ENCODE measurements around the gene ANKRD13B. TPM values are rescaled to one million over a fixed set of nuclear protein-coding genes. Genes with fewer than 3 reads are reported as not detected.
A peak's percentile ranks its signal among the peaks of the same experiment; 100 is the strongest.

The ANKRD13B gene
- total RNA-seq, 1 donor from 2014 or later: 7.6 TPM

DNA sequence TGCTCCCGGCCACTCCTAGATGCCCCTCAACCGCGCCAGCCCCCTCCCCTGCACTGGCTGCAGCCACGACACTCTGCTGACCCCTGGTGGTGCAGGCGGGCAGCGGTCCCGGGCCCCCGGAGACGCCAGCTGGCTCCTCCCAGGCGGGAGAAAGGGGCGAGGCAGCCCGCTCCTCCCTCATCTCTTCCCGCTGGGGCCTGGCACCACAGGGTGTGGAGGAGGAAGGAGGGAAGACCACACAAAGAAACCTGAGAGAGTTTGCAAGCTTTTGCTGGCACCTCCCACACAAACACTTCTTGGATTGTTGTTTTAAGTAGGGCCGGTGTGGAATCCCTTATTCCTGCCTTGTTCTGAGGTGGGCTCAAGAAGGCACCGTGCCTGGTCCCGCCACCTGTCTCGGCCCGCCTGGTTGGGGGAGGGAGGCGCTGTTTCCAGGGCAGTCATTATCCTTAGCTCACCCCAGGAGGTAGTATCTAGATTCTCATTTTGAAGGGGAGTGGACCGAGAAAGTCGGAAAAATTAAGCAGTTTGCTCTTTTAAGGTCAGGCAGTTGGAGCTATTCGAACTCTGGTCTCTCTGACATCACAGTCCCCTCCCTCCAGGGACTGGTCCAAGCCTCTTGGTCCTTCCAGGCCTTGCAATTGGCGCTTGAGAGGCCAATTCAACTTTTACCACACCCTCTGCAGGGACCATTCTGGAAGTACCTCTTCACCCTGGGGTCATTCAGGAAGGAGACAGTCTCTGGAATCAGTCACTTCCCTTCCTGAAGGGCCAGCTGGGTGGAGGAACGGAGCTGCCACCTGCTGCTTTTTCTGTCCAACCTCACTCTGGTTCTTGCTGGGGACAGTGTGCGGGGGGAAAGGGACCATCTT, 959 bp upstream of the ANKRD13B start:
- Mint-ChIP-seq H3K36me3 (ENCODE audit: low read depth, unreplicated experiment) (peaks cover 5% of the 10 kb centered on the region), H3K27ac (ENCODE audit: unreplicated experiment) (no peak overlapping the region), H3K4me3 (ENCODE audit: unreplicated experiment) (peak overlapping the region; percentile 88), H3K9me3 (ENCODE audit: unreplicated experiment) (no peaks in the 10 kb centered on the region), H3K27me3 (ENCODE audit: unreplicated experiment) (peaks cover 27% of the 10 kb centered on the region), H3K4me1 (ENCODE audit: unreplicated experiment) (peaks cover 27% of the 10 kb centered on the region)
- DNase-seq (ENCODE audit: low spot score): peak; percentile 100
- peak; percentile 96 for TF ChIP-seq CTCF (IDR thresholded peaks at IDR 0.05; ENCODE audit: unreplicated experiment)

GRCh38 chr17:29593591-29594518, 923 bp downstream of the ANKRD13B start:
- DNase-seq (ENCODE audit: low spot score): no peak
- Mint-ChIP-seq H3K9me3 (ENCODE audit: unreplicated experiment) (no peaks in the 10 kb centered on the region), H3K27me3 (ENCODE audit: unreplicated experiment) (peaks cover 28% of the 10 kb centered on the region), H3K4me1 (ENCODE audit: unreplicated experiment) (peaks cover 17% of the 10 kb centered on the region), H3K4me3 (ENCODE audit: unreplicated experiment) (peak overlapping the region; percentile 80), H3K36me3 (ENCODE audit: low read depth, unreplicated experiment) (peaks cover 5% of the 10 kb centered on the region), H3K27ac (ENCODE audit: unreplicated experiment) (no peak overlapping the region)
- no peak for TF ChIP-seq CTCF (IDR thresholded peaks at IDR 0.05; ENCODE audit: unreplicated experiment)

DNA sequence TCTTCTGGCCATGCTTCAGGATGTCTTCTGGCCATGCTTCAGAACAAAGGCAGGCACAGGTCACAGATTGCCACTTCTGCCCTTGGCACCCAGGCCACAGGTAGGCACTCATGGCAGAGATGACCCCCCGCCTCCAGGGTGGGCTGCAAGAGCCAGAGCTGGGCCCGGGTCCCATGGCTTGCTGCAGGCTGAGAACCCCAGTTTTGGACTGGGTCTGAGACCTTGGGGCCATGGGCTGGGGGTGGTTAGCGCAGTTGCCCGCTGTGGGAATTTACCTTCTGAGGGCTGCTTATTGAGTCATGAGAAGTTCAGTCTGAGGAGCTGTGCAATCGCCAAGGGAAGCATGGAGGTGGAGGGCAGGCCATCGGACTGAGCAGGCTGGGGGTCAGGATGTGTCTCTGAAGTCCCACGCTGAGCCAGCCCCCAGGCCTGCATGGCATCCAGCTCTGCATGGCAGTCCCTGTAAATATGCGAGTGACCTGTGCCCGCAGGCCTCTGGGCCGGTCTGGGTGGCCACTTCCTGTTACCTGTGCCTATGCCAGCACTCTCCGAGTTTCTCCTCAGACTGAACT, 1.7 kb downstream of the ANKRD13B start:
- peaks cover 30% of the 10 kb centered on the region for H3K27me3 Mint-ChIP-seq (ENCODE audit: unreplicated experiment)
- no peak for DNase-seq (ENCODE audit: low spot score)
- H3K36me3 Mint-ChIP-seq (ENCODE audit: low read depth, unreplicated experiment): peaks cover 5% of the 10 kb centered on the region
- H3K4me1 Mint-ChIP-seq (ENCODE audit: unreplicated experiment): peaks cover 17% of the 10 kb centered on the region
- no peak overlapping the region for H3K27ac Mint-ChIP-seq (ENCODE audit: unreplicated experiment)
- no peak for TF ChIP-seq CTCF (IDR thresholded peaks at IDR 0.05; ENCODE audit: unreplicated experiment)
- H3K4me3 Mint-ChIP-seq (ENCODE audit: unreplicated experiment): peak overlapping the region; percentile 80
- no peaks in the 10 kb centered on the region for H3K9me3 Mint-ChIP-seq (ENCODE audit: unreplicated experiment)

DNA sequence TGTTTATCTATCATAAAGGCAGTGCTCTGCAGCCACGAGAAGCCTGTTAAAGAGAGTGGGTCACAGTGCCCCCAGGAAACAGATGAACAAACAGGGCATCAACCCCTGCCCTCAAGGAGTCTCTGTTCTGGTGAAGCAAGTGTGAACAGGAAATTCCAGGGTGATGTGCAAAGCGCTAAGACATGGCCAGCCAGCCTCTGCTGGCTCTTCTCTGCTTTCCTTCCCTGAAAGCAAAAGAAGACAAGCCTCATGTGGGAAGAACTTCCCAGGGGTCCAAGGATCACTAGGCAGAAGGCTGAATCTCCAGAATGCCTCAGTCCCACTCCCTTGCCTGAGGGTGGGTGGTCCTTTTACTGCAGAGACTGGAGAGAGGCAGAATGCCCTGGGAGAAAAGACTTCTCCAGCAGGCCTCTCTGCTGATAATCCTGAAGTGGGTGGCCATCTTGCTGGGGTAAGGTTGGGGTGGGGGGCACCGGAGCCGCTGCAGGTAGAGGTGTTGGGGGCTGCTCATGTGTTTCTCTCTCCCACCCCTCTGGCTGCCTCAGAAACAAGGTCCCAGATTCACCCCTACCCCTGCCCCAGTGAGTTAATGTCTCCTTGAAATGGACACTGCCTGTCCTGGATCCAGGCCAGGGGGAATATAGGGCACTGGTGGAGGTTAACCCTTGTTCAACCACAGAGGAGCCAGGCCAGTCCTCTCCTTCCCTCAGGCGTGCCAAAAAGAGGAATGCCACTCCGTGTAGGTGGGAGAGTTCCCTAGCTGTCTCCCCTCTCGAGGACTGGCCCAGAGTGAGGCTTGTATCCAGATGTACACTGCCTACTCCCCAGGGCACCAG, 2.4 kb downstream of the ANKRD13B start:
- Mint-ChIP-seq H3K36me3 (ENCODE audit: low read depth, unreplicated experiment) (no peaks in the 10 kb centered on the region), H3K9me3 (ENCODE audit: unreplicated experiment) (no peaks in the 10 kb centered on the region), H3K4me1 (ENCODE audit: unreplicated experiment) (peaks cover 12% of the 10 kb centered on the region), H3K27ac (ENCODE audit: unreplicated experiment) (no peak overlapping the region), H3K27me3 (ENCODE audit: unreplicated experiment) (peaks cover 26% of the 10 kb centered on the region), H3K4me3 (ENCODE audit: unreplicated experiment) (no peak overlapping the region)
- no peak for DNase-seq (ENCODE audit: low spot score)
- no peak for TF ChIP-seq CTCF (IDR thresholded peaks at IDR 0.05; ENCODE audit: unreplicated experiment)

All from endothelial cell (in vitro differentiated cells).